Prostate gland (tissue), 2 donors: ENCODE results near the gene ZNF140. TPM values are rescaled to one million over a fixed set of nuclear protein-coding genes. Genes with fewer than 3 reads are reported as not detected.
A peak's percentile ranks its signal among the peaks of the same experiment; 100 is the strongest.

Experiments used
- DNase-seq: peaks from one replicate; pipeline ENCODE4 v3.0.0-alpha.2; 2019; ENCODE audit warnings: low spot score
- H3K27ac ChIP-seq, 2 donors: fragments of 200-600 bp; sonication (generic); 2 replicates each; pipeline ENCODE4 v1.5.1; 2017 to 2019
- H3K27me3 ChIP-seq: fragments of 200-600 bp; sonication (generic); replicated peaks from 2 replicates; pipeline ENCODE4 v1.5.1; 2019; ENCODE audit not compliant: insufficient read depth
- H3K36me3 ChIP-seq, 2 donors: fragments of 200-600 bp; sonication (generic); 1 replicate in 1 of 2; 2 replicates in 1 of 2; pipeline versions ENCODE4 v1.5.1 to v1.8.1; 2017 to 2019
- H3K4me1 ChIP-seq: fragments of 200-600 bp; sonication (generic); replicated peaks from 2 replicates; pipeline ENCODE4 v1.5.1; 2019
- H3K4me3 ChIP-seq, 2 donors: fragments of 200-600 bp; sonication (generic); 2 replicates each; pipeline ENCODE4 v1.5.1; 2017 to 2019
- H3K9me3 ChIP-seq: fragments of 200-600 bp; sonication (generic); 2 replicates; pipeline ENCODE4 v1.5.1; 2017
- CTCF ChIP-seq, 4 experiments: fragments of 200-600 bp in 2 of 4; fragments of 450-650 bp in 2 of 4; sonication (generic) in 2 of 4; IDR thresholded peaks; 1 replicate in 3 of 4; 2 replicates in 1 of 4; pipeline ENCODE4 v1.5.1; 2016 to 2019; ENCODE audit warnings: antibody characterized with exemption in 4 of 4, mild to moderate bottlenecking in 2 of 4, moderate library complexity in 2 of 4
- POLR2A ChIP-seq: fragments of 450-650 bp; IDR thresholded peaks from one replicate; pipeline ENCODE4 v1.6.1; 2016; ENCODE audit warnings: antibody characterized with exemption, mild to moderate bottlenecking
- POLR2AphosphoS5 ChIP-seq: sonication (generic); formaldehyde crosslinking; IDR thresholded peaks from one replicate; pipeline ENCODE4 v1.6.1; 2017; ENCODE audit warnings: antibody characterized with exemption
- WGBS: methylation state at CpG from one replicate; pipeline ENCODE4 v1.1.5; 2018; 5-methylcytosine and 5-hydroxymethylcytosine counted together
- intact Hi-C: fragments of 100-400 bp; cut with DNase I; formaldehyde crosslinking; loops from one replicate; pipeline ENCODE4 v1.14.2; 2022
- total RNA-seq, 2 donors: library from RNA; depleted of rRNA; stranded (reverse); fragments of >200 nt; gene quantifications; one replicate each; pipeline ENCODE4 v1.1.0, GENCODE V29; 2016

The ZNF140 gene
- total RNA-seq, 2 donors from 2014 or later: 18.2 to 23.7 TPM

GRCh38 chr12:133129368-133130037 lies 48.8 kb downstream of the ZNF140 start:
- no peaks in the 10 kb centered on the region for H3K9me3 ChIP-seq
- peak overlapping the region; percentile 85 to 91 for H3K4me3 ChIP-seq
- intact Hi-C loops: loop anchor here (2.0 to 5.0 kb wide), 4 partner anchors 49 to 143 kb away; partner anchors contain the start of genes ZNF140, ZNF26, ZNF268 and ZNF84
- H3K27me3 ChIP-seq: no peaks in the 10 kb centered on the region
- no peaks in the 10 kb centered on the region for H3K4me1 ChIP-seq
- peak overlapping the region; percentile 95 to 96 for H3K27ac ChIP-seq
- no peak for DNase-seq
- 20% methylated on average over 26 of the region's 26 CpGs for WGBS
- TF ChIP-seq POLR2AphosphoS5 (no peak), POLR2A (no peak), CTCF (IDR thresholded peaks at IDR 0.05) (no peak)
- no peaks in the 10 kb centered on the region for H3K36me3 ChIP-seq

- intact Hi-C loops: loop anchor here (2.0 to 5.0 kb wide), 4 partner anchors 49 to 143 kb away; partner anchors contain the start of genes ZNF140, ZNF26, ZNF268 and ZNF84
- H3K4me3 ChIP-seq: peak within 1 kb of the TSS; percentile 85 to 91
- H3K27ac ChIP-seq: peak within 1 kb of the TSS; percentile 95 to 96
- WGBS: under 1% methylated on average over 74 of the region's 87 CpGs
- H3K4me1 ChIP-seq: no peaks in the 10 kb centered on the region
- no peaks in the 10 kb centered on the region for H3K9me3 ChIP-seq
- no peaks in the 10 kb centered on the region for H3K36me3 ChIP-seq
- no peaks in the 10 kb centered on the region for H3K27me3 ChIP-seq
- peak; percentile 95 for DNase-seq
- TF ChIP-seq POLR2AphosphoS5: peak; percentile 90
- peak in 2 of 4 experiments; percentile 15 to 21 for TF ChIP-seq CTCF (IDR thresholded peaks at IDR 0.05)
- peak; percentile 87 for TF ChIP-seq POLR2A
These were observed 49.5 kb downstream of the ZNF140 start, which contains the start of the genes ZNF10 and ZNF891 for GRCh38 chr12:133130038-133130807. Gene ZNF10, plus strand, starts transcription at chr12:133130627. Its CDS starts 13,866 bp downstream, at chr12:133144493. Gene ZNF891, minus strand, starts transcription at chr12:133130274. Its CDS starts 8,356 bp downstream, at chr12:133121918.

DNA sequence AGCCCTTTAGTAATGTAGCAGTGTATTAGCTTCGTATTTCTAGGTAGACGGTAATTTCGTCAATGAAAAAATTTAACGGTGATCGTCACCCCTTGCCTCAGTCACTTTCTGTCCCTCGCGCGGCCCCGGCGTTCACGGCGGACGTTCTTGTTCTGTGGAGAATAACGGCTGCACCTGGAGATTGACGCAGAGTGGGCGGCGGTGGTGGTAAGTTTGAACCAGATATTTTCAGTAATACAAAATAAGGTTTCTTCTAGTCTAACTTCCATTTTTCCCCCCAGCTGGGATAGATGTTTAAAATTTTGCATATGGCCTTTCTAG lies 50.0 kb downstream of the ZNF140 start:
- no peaks in the 10 kb centered on the region for H3K27me3 ChIP-seq
- peak overlapping the region; percentile 85 to 91 for H3K4me3 ChIP-seq
- H3K36me3 ChIP-seq: no peaks in the 10 kb centered on the region
- DNase-seq: peak; percentile 20
- WGBS: 1% methylated on average over 17 of the region's 17 CpGs
- H3K27ac ChIP-seq: peak overlapping the region; percentile 95 to 96
- TF ChIP-seq POLR2A: no peak
- no peak for TF ChIP-seq POLR2AphosphoS5
- no peak for TF ChIP-seq CTCF (IDR thresholded peaks at IDR 0.05)
- no peaks in the 10 kb centered on the region for H3K9me3 ChIP-seq
- H3K4me1 ChIP-seq: no peaks in the 10 kb centered on the region
- intact Hi-C loops: loop anchor here (2.0 to 5.0 kb wide), 4 partner anchors 50 to 144 kb away; partner anchors contain the start of genes ZNF140, ZNF26, ZNF268 and ZNF84

DNA sequence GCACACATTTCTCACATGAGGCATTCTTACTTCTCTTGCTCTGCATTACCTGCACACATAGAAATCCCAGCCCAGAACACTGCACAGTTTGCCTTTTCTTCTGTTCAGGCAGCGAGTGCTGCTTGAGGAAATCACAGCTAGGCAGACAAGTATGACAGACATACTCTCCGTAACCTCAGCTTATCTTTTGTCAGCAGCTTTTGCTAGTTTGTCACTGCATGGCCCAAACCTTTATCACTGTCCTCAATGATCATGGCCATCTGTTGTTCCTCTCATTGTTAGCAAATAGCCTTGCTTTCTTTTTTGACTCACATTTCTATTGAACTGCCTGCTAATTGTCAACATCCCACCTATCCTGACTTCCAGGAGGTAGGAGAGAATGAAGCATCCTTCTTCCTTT lies 55.0 kb downstream of the ZNF140 start:
- intact Hi-C loops: no loop called here
- 100% methylated on average over 2 of the region's 2 CpGs for WGBS
- Histone ChIP-seq H3K27ac (no peak overlapping the region), H3K4me1 (no peaks in the 10 kb centered on the region), H3K9me3 (no peaks in the 10 kb centered on the region), H3K27me3 (no peaks in the 10 kb centered on the region), H3K36me3 (peaks cover 4% of the 10 kb centered on the region in 2 donors), H3K4me3 (no peak overlapping the region)
- no peak for DNase-seq
- TF ChIP-seq POLR2AphosphoS5 (no peak), CTCF (IDR thresholded peaks at IDR 0.05) (no peak), POLR2A (no peak)
